GM12891 (cell line): Measurements from ENCODE around the gene PTPRG.

ENCODE experiments used
- POLR2A ChIP-seq: IDR thresholded peaks from 2 replicates; pipeline ENCODE4 v1.6.1; 2011; ENCODE audit warnings: low read depth, low read length, control low read depth
- TAF1 ChIP-seq: IDR thresholded peaks from 2 replicates; pipeline ENCODE4 v1.6.1; 2011; ENCODE audit warnings: low read depth, low read length, control low read depth

GRCh38 chr3:61975936-61976335, 414.6 kb downstream of the PTPRG start:
- TF ChIP-seq POLR2A, result no peak
- no peak for TF ChIP-seq TAF1
